Activated gamma-delta T cell treated with Interleukin-2 at 50 U/mL for 16 hours (primary cell): ENCODE data around the gene THSD4.
"Not testable (repeated sequence)": the region's sequence is repeated elsewhere in the genome, so short reads cannot be mapped to it uniquely, and the experiment has no call there.

Experiments used
- DNase-seq: peaks from one replicate; pipeline ENCODE4 v3.0.0-alpha.2; 2020

Gene THSD4

DNA sequence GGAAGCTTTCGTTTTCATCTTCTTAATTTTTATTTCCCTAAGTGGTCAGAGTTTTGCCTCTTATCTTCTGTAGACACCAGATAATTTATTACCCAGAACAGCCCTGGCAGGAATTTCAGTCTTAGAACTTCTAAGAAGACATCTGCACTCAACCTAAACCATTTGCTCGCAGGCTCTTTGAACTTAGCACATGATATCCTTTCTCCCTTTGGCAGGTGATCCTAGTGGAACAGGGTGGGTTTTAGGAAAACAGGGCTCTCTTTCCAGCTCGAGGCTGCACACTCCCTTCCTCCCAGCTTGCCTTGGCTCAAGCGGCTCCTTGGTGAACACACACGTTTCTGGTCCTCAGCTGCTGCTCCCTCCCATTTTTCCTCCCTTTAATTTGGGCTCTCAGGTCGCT lies 116.5 kb downstream of the THSD4 start:
- no peak for DNase-seq

DNA sequence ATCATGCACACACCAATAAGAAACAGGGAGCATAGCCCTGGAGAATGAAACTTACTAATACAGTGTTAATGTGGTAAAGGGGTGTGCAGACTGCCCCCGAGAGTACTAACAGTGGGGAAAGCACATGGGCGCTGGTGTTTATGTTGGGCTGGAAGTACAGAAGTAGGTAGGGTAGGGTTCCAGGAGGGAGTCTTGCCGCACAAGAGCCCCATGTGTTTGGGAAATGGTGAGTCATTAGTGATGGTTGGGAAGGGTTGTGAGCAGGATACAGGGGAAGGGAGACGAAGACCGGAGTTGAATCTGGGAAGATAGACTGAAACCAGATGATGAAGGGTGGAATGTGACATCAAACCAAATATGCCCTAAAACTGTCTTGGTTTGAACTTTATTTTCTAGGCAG lies 117.1 kb downstream of the THSD4 start:
- no peak for DNase-seq

DNA sequence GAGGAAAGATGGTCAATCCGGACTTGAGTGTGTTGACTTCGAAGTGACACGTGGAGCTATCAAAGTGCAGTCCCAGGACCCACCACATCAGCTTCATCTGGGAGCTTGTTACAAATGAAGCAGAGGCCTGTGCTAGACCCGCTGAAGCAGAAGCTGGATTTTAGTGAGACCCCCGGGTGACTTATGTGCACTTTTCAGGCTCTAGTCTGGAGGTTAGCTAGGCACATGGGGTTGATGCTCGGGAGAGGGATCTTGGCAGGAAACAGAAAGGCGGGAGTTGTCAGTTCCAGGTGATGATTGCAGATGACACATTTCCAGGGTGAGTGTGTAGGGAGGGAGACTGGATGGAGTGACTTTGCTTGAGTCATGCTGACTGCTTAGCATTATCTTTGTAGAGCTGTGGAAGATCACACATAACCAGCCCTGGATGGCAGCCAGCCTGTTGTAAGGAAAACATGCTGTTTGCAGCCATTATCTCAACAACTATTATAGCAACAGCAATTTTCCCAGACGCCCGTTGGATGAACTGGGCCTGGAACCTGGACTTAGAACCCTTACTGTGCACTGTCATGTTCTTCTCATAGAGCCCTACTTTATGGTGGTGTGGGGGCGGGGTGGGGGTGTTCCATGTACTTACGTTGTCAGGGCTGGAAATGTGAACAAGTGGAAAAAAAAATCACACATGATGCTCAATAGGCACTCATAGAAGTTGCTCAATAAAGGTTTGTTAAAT lies 122.4 kb downstream of the THSD4 start:
- no peak for DNase-seq

DNA sequence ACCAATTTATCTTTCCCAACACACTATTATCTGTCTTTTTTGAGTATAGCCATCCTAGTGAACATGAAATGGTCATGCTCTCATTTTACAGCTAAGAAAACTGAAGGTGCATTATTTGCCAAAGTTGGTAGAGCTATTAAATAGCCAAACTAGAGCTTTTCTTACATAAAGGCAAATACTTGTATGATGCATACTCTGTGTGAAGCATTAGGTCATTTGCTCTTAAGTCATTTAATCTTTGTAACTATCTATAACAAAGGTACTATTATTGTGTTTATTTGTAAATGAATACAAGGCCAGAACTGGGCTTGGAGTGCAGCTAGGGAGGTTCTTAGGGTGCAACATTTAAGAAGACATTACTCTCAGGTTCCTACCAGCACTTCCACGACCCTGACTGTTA lies 123.7 kb downstream of the THSD4 start:
- no peak for DNase-seq

DNA sequence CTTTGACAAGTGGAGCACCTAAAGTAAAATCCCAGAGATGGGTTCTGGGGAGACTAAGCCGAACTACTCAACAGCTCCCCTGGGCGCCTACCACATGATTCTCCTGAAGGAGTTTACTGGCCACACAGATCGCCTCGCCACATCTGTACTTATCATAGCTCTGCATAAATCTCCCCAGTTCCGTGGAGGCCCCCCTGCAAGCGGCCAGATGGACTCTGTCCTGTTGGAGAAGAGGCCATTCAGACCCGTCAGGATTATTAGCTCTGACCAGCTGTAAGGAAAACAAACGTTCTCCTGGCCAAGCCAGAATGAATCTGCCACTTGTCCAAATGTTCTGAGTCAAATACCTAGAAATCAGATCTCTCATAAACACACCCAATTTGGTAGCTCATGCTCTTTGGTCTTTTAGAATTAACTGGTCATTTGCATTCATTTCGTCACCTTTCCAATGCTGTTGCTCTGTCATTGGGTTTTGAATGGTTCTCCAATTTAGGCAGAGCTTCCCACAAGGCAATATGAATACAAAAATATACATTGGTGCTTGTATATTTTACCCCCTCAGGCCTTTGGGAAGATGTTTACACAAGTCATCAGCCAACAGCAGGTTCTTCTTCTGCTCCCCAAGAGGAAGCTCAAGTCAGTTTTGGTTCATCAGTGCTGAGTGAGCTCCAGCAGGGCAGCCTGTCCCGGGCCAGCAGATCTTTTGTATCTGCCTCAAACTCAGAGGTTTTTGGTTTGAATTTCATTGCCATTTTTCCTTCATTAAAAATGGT lies 124.5 kb downstream of the THSD4 start:
- no peak for DNase-seq

DNA sequence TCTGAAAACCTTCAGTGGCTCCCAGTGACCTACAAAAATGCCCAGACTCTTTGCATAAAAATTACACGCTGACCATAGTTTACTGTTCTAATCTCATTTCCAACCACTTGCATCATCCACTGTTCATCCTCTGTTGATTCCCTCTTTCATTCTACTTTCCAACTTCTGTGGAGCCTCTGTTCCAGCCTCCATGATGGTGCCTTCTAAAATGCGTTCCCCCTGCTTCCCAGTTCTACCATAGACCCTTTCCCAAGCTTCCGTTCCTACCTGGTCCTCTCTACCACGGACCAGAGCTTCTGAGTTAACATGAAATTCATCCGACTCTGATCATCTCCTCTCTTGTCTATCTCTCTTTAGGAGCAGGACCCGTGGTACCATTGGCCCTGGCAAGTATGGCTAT lies 127.0 kb downstream of the THSD4 start:
- DNase-seq = no peak

DNA sequence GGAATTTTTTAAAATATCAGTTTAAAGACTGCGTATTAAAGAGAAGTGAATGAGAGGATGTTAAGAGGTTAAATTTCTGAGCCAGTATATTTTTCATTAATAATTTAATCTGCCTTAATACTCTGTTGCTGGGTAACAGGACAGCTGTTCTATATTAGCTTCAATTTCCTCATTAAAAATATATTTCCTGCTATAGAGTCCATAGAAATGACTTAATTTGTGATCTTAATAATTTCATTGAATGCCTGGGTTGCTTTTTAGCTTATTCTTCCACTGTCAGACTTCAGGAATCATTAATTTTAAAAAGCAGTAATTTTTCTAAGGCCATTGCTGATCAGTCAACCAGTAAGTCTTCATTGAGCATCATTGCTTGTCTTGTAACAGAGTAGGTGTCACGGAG lies 129.0 kb downstream of the THSD4 start:
- DNase-seq = no peak

DNA sequence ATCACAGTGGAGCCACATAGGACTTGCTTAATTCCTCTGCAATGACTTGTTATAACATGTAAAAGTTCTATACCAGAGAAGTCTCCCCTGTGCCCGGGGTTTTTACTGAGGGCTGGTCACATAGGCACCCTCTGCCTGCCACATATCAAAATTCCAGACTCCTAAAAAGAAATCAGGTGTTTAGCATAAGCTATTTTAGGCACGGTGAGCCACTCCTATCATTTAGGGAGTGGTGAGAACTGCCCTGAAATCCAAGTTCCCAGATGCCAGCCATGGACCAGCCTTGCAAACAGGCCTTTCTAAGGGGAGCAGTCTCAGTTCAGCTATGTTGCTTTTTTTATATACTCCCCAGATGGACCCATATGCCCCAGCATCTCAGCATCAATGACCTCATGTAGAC lies 130.3 kb downstream of the THSD4 start:
- DNase-seq = no peak

DNA sequence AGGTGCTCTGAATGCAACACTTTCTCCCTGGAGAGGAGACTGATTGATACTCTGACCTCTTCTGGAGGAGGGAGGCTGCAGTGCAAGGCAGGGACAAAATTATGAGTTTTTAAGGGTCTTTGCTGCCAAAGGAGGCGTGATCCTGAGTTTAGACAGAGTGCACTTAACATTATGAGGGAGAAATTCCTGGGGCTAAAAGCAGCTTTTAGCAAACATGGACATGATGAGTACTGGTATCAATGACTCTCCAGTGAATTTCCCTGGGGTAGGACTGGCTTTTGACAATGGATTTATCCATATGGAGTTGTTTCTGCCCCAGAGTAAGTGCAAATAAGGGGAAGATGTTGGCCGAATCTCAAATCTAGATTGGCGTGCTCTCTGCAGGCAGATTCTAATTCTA lies 133.1 kb downstream of the THSD4 start:
- DNase-seq = no peak

DNA sequence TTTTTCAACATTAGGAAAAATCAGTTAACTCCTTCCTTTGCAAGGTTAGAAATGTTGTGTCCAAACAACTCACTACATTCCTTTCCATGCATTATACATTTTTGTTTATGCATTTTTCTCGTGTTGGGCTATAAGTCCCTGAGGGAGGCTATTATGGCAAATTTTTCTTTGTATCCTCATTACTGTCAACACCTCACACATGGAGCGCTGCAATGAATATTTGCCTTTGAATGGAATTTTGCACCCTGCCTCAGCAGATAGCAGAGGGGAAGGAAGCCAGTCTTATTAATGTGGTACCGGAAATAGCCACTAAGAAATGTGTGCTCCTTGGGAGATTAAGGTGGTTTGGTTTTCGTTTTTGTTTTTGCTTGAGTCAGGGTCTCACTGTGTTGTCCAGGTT lies 134.7 kb downstream of the THSD4 start:
- DNase-seq = no peak

DNA sequence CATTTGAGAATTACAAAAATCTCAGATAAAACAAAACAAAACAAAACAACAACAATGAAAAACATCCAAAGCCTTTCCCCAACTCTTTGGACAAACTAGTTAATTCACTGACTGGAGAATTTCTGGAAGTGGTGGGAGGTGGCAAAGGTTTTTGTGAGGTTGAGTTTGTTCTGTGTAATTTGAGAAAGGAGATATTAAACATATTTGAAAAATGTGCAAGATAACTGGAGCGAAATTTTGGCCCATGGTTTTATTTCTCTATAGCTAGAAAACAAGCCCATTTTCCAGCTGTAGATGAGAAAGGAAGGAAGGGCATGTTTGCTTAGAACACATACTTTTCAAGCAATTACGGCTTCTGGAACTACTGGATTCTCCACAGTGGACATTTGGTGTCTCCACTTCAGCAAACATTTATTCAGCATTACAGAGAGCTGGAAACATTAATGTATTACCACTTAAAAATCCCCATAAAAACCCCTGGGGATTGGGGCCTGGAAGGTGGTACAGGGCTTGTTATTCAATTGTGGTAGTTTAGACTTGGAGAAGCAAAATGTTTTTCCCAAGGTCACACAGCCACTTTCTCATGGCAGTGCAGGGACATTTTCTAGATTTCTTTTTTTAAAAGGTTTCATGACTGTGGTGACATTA lies 135.8 kb downstream of the THSD4 start:
- DNase-seq = no peak

DNA sequence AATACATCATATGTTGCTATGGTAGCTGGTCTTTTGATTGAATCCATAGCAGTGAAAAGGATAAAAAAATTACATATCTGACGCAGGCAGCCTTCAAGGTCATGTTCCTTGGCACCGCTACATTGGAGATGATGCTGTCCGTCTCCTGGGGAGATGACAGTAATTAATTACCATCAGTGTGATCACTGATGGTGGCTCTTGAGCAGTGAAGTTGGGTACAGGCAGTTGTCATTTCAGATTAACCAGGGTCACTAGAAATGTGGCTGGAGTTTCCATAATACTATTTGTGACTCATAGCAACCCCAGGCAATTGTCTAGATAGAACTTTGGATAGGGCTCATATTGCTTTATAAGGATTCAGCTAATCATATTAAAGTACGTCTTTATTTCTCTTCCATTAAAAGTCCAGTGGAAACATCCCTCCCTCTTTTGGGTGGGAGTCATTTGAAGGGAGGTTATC lies 136.3 kb downstream of the THSD4 start:
- no peak for DNase-seq

DNA sequence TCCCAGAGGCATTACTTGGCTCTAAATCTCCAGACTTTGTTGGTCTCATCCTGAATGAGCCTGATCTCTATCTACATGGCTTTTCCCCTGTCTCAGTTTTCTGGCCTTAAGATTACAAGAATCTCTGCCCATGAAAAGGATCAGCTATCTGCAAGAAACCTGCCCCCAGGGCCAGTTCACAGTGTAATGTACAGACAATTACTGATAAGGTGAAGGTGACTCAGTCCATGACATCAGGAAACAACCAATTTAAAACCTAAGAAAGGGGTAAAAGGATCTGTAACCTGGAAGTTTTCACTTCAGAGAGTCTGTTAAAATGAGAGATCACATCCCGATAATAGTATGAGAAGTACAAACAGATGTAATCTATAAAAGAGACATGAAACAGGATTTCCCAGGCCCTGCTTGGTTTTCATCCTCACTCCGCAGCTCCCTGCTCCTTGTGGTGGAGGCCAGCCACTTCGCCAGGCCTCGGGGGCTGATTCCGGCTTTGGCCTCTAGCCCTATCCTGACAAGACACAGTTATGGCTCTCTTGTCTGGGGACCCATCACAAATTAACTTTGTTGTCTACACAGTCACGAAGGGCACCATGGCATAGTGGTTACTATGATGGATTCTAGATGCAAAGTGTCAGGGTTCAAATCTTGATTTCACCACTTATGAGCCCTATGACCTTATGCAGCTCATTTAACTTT lies 136.9 kb downstream of the THSD4 start:
- DNase-seq = no peak

DNA sequence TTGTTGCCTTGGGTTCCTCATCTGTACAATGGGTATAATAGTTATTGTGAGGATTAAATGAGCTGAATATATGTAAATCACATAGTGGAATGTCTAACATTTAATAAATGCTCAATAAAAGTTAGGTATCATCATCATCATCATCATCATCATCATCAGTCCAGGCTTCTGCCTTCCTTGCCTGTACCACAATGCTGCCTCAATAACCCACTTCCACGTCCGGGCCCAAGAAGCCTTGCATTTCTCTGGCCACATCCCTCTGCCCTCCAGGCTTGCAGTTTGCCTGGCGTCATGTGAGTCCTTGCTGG lies 137.4 kb downstream of the THSD4 start:
- no peak for DNase-seq

DNA sequence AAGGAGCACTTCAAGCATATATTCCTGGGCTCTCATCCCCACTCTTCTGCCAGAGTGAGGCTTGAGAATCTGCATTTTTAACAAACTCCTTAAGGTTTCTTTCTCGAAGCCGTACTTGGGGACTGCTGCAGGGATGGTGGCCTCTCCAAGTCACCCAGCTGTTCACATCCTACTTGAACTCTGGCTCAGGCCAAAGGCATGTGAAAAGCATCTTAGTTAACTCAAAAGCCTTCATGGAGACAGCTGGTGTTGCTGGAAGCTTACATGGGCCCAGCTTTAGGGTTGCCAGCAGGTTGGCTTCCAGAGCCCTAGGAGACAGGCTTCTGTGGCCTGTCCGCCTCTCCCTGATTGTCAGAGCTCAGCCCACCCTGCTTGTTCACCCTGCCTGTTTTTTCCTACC lies 139.2 kb downstream of the THSD4 start:
- no peak for DNase-seq

DNA sequence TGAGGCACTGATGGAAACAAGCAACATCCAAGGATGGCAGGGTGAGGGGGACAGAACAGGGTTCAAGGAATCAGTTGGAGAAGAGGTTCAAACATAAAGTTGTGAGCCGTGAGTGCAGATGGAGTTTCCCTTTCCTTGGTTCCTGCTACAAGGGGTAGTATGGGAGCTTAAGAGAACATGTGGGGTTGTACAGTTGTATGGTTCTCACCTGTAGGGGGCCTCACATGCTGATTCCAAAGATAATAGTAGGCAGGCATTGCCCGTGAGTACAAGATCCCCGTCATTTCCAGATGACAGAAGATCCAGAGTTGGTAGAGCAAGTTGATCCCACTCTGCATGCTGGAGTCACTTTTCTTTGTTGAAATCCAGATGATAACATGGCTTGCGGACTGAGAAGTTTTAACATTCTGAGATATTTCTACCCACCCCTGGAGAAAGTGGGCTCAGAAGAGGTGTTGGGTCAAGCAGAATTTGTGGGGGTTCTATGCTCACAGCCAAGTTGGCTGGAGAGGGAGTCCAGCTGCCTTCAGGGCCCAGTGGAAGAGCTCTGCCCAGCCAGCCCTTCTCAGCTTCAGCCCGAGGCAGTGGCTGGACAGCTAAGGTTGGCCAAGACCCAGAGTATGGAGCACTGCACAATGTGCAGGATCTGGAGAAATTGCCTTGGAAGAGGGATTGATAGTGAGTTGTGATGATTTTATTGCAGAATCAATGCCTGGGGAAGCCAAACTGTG lies 141.8 kb downstream of the THSD4 start:
- no peak for DNase-seq

DNA sequence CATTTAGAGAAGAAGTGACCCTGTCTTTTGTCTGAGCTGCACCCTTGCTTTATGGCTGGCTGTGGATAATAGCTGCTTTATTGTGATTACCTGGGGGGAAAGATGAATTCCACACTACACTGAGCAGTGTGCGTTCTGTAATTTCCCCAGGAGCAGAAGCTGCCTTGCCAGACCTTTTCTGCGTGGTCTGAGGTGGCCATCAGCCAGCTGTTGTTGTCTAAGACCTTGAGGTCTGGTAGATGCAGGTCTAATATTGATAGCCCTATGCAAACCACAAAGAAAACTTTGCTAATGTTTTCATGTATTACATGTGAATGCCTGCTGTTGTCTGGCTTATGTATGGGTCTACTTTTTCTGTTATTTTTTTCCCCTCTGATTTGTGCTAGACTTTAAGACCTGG lies 144.6 kb downstream of the THSD4 start:
- no peak for DNase-seq

DNA sequence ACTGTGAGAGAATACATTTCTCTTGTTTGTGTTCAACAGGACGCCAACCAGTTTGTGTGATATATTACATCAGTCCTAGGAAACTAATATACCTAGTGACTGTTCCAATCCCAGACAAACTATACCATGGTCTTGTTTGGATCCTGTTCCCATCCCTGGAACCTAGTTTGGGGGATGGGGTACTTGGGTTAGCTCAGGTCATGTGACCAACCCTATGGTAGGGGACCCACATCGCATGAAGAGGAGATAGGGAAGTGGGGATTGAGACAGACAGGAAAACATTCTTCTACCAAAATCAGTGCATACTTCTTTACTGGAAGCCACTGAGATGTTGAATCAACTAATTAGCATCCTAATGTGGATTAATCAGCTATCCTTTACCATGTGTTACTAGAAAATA lies 146.1 kb downstream of the THSD4 start:
- no peak for DNase-seq

DNA sequence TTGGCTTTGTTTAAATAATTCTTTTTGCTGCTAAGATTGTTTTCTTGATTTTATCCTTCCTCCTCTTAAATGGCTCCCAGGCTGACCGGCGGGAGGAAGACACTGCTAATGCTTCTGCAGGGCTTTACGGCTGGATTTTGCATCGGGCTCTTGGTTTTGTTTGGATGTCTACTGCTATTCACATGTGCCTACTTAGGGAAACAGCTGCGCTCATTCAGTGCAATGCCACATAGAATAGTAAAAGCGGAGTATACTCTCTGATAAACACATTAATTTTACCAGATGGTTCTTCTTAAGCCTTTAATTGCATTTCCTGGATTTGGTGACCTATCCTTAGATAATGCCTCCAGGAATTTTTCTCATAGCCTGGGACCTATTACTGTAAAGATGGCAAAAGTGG lies 146.6 kb downstream of the THSD4 start:
- DNase-seq = no peak

DNA sequence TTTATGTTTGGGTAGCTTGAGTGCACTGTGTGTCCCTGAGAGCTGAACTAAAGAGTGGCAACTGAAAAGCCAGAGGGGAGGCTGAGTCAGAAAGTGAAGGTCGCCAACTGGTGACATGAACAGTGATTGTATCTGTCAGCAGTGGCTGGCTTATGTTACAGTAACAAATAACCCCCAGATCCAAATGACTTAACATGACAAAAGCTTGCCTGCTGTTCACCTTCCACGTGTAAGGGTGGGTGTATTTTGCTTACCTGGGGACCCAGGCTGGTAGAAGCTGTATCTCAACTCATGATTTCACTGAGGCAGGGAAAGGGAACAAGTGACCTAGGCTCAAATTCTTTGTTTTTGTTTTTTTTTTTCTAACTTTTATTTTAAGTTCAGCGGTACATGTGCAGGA lies 147.3 kb downstream of the THSD4 start:
- DNase-seq = no peak

DNA sequence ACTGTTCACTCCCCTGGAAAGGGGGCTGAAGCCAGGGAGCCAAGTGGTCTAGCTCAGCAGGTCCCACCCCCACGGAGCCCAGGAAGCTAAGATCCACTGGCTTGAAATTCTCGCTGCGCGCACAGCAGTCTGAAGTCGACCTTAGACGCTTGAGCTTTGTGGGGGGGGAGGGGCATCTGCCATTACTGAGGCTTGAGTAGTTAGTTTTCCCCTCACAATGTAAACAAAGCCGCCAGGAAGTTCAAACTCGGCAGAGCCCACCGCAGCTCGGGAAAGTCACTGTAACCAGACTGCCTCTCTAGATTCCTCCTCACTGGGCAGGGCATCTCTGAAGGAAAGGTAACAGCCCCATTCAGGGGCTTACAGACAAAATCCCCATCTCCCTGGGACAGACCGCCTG lies 150.3 kb downstream of the THSD4 start:
- DNase-seq = not testable (repeated sequence)

DNA sequence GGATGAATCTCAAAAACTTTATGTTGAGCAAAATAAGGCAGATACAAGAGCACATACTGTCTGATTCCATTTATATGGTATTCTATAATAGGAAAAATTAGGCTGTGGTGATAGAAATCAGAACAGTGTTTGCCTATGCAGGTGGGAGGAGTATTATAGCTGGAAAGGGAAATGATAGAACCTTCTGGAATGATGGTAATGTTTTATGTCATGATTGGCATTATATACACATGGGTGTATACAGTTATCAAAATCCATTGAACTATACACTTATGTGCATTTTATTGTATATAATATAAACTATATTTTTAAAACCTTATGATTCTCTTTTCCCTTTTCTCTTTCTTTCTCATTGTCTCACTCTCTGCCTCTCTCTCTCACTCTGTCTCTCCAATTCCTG lies 156.1 kb downstream of the THSD4 start:
- DNase-seq = no peak

DNA sequence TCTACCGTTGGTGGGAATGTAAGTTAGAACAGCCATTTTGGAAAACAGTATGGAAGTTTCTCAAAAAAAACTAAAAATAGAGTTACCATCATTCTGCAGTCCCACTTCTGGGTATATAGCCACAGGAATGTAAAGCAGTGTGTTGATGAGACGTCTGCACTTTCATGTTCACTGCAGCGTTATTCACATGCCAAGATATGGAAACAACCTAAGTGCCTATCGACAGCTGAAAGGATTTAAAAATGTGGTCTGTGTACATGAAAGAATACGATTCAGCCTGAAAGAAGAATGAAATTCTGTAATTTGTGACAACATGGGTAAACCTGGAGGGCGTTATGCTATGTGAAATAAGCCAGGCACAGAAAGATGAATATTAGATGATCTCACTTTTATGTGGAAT lies 157.7 kb downstream of the THSD4 start:
- no peak for DNase-seq
